Coronary artery (tissue), 2 donors: ENCODE data around the gene UMAD1.

ENCODE experiments used
- DNase-seq: peaks from one replicate; pipeline ENCODE4 v3.0.0-alpha.2; 2017; ENCODE audit warnings: low spot score
- H3K27ac ChIP-seq, 2 donors: fragments of 200-600 bp; sonication (generic); one replicate each; pipeline ENCODE4 v1.5.1; 2016 to 2019
- H3K4me3 ChIP-seq: fragments of 200-600 bp; sonication (generic); 2 replicates; pipeline ENCODE4 v1.5.1; 2016; ENCODE audit warnings: mild to moderate bottlenecking, moderate library complexity
- TF ChIP-seq, protein P1 (sequence below): fragments of 200-600 bp; sonication (generic); IDR thresholded peaks from one replicate; pipeline ENCODE4 v1.5.1; 2019; ENCODE audit warnings: antibody characterized with exemption

UMAD1 gene

DNA sequence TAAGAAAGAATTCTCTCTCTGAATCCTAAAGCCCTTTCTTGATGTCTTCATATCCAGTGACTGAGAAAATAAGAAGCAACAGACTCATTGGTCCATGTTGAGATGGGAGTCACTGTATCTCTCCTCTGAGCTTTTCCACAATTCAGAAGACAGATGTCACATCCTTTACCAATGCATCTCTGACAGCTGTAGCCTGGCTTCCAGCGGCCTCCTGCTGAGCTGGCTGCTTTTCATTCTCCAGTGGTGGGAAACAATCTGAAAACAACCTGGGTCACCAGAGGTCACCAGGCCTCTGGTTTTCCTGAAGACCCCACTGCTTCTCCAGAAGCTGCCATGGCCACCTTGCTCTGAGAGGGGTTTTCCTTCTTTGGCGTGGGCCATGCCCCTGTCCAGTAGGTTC lies 96.1 kb downstream of the UMAD1 start:
- Histone ChIP-seq H3K4me3 (no peak overlapping the region), H3K27ac (no peak overlapping the region)
- DNase-seq, result no peak
- TF ChIP-seq, protein P1, sequence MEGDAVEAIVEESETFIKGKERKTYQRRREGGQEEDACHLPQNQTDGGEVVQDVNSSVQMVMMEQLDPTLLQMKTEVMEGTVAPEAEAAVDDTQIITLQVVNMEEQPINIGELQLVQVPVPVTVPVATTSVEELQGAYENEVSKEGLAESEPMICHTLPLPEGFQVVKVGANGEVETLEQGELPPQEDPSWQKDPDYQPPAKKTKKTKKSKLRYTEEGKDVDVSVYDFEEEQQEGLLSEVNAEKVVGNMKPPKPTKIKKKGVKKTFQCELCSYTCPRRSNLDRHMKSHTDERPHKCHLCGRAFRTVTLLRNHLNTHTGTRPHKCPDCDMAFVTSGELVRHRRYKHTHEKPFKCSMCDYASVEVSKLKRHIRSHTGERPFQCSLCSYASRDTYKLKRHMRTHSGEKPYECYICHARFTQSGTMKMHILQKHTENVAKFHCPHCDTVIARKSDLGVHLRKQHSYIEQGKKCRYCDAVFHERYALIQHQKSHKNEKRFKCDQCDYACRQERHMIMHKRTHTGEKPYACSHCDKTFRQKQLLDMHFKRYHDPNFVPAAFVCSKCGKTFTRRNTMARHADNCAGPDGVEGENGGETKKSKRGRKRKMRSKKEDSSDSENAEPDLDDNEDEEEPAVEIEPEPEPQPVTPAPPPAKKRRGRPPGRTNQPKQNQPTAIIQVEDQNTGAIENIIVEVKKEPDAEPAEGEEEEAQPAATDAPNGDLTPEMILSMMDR, result no peak

DNA sequence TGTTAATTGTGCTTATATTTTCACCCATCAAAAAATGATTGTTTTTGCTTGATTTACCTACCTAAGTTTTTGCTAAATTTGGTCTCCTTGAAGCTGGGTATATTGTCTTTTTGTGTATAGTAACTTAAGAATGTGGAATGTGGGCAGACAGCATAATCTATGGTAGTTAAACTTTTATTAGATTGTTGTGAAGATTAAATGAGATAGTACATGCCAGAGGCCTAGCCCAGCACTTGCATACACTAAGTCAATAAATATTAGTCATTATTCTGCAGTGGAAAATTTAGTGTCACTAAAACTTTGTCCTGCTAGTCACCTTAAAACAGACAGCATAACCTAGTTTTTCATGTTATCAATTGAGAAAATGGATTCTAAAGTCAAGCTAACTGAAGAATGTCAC lies 97.1 kb downstream of the UMAD1 start:
- no peak overlapping the region for H3K27ac ChIP-seq
- TF ChIP-seq, protein P1, result no peak

DNA sequence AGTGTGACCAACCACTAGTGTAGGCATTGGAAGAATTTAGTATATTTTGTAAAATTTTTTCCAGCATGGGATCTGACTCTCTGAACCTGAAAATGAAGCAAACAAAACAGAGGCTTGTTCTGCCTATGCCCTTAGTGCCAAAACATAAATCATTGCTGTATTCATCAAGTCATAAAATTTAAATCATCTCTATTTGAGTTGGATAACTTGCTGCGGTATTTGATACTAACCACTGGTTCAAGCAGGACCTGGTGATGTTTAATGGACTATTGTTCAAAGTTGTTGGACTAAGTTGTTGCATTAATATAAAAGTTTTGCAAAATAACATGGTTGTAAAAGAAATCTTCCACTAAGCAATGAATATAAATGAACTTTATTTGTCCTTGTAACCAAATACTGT lies 97.6 kb downstream of the UMAD1 start:
- H3K4me3 ChIP-seq, result no peak overlapping the region
- no peak overlapping the region for H3K27ac ChIP-seq
- no peak for DNase-seq
- TF ChIP-seq, protein P1, result no peak

More for the DNA sequence above, 97.1 kb downstream of the UMAD1 start:
- no peak for DNase-seq
- H3K4me3 ChIP-seq, result no peak overlapping the region

DNA sequence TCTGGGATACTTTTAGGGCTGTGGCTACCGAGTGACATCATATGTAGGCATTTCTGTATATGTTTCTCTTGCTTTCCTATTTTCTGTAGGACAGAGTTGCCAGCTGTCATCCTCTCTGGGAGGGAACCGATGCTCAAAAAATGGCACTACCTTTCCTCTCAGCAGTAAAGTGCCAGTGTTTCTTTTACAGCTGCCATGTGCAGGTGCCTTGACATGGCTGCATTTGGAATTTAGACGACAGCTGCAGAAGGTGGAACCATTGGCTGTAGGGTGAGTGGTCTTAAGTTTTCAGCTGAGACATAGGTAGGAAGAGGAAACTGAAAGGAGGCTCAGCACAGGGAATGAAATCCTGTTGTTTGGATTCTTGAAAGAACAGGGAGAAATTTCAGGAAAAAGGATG lies 98.1 kb downstream of the UMAD1 start:
- H3K4me3 ChIP-seq, result no peak overlapping the region
- TF ChIP-seq, protein P1, result no peak
- DNase-seq, result no peak

DNA sequence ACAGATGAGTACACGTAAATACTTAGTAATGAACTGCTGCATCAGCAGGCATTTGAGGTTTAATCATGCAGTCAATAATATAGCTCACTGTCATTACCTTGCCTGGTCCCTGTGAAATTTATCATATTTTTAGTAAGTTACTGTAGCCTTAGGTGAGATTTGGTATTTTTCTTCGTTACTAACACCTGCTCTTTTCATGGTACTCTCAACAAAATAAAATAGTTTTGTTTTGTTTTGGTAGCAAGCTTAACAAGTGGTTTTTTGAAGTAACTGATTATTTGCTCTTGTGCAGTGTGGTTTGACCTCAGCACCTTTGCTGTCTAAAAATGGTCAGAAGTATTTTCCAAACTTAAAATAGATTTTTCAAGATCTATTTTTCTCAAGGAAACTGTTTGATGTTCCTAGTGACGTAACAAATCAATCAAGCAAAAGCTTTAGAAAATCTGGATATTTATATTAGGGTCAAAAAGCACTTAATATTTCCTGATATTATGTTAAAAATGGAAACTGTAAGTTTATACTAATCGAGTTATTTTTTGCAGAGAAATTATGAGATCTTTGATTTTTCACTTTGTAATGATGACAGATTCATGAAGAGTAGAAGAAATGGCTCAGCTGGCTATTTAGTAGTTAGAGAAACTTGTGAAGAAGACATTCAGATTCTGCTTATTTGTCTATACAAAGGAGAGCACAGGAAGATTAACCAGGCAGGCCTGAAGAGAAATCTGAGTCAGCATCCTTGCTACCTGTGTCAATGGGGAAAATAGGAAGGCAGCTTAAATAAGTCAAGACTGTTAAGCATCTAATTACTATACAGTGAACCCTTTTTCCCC lies 98.9 kb downstream of the UMAD1 start:
- no peak overlapping the region for H3K27ac ChIP-seq
- DNase-seq, result no peak
- TF ChIP-seq, protein P1, result no peak

More for the DNA sequence above, 98.1 kb downstream of the UMAD1 start:
- H3K27ac ChIP-seq, result no peak overlapping the region

DNA sequence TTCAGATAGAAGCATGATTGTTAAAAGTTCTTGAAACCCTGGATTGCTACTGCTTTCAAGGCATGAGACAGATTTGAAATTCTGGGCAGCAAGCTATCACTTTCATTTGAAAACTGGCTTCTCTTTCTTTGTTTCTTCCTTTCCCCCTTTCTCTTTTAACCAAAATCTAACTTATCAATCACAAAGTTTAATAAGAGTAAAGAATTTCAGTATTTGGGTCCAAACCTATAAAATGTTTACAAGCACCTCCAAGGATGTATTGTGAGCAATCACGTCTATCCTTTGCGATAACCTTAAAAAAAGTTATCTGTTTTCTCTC lies 99.4 kb downstream of the UMAD1 start:
- no peak overlapping the region for H3K27ac ChIP-seq
- H3K4me3 ChIP-seq, result no peak overlapping the region
- TF ChIP-seq, protein P1, result no peak
- no peak for DNase-seq

More for the DNA sequence above, 98.9 kb downstream of the UMAD1 start:
- no peak overlapping the region for H3K4me3 ChIP-seq

DNA sequence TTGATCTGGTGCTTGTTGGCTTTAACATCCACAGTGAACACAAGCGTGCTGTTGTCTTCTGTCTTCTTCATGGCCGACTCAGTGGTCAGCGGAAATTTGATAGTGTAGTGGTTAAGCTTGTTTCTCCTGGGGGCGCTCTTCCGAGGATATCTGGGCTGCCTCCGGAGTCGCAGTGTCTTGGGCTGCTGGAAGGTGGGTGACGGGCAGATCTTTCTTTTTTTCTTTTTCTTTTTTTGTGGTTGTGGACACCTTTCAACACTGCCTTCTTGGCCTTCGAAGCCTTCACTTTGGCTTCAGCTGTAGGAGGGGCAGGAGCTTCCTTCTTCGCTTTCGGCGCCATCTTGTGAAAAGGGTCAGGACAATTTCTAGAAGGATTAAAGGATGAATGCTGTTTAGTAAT lies 101.7 kb downstream of the UMAD1 start:
- Histone ChIP-seq H3K27ac (no peak overlapping the region), H3K4me3 (no peak overlapping the region)
- no peak for DNase-seq
- TF ChIP-seq, protein P1, result no peak
